K562 (cell line): ENCODE data around the gene DTNBP1. TPM values are rescaled to one million over a fixed set of nuclear protein-coding genes. Genes with fewer than 3 reads are reported as not detected.
A peak's percentile ranks its signal among the peaks of the same experiment; 100 is the strongest.

Source experiments
- CBX3 ChIP-seq, 2 experiments: IDR thresholded peaks; 1 replicate in 1 of 2; 2 replicates in 1 of 2; pipeline ENCODE4 v1.6.1; 2012; ENCODE audit warnings: inconsistent platforms in 2 of 2, low read length in 2 of 2, borderline replicate concordance in 1 of 2, control low read depth in 1 of 2
- CC2D1A ChIP-seq: fragments of 450-650 bp; IDR thresholded peaks from 2 replicates; pipeline ENCODE4 v1.6.1; 2017; ENCODE audit warnings: mild to moderate bottlenecking
- CEBPG ChIP-seq, 3 experiments: fragments of 200-800 bp in 1 of 3; sonication (Bioruptor generic) in 1 of 3; sonication (generic) in 1 of 3; formaldehyde crosslinking in 1 of 3; IDR thresholded peaks in 2 of 3; conservative IDR thresholded peaks in 1 of 3; 2 replicates each; pipeline versions ENCODE4 v1.6.1 to v1.8.0; 2016 to 2022; ENCODE audit warnings: missing compliant biosample characterization in 2 of 3, missing genetic modification characterization in 2 of 3, mild to moderate bottlenecking in 1 of 3, missing genetic modification reagents in 1 of 3
- CHD4 ChIP-seq: fragments of 200-600 bp; sonication (generic); IDR thresholded peaks from 3 replicates; pipeline ENCODE4 v1.6.1; 2012; ENCODE audit warnings: low read depth, mild to moderate bottlenecking, mixed read lengths, low read length, inconsistent platforms; ENCODE audit not compliant: insufficient read depth, insufficient replicate concordance, poor library complexity, severe bottlenecking
- FOXJ2 ChIP-seq: fragments of 200-800 bp; sonication (Bioruptor generic); IDR thresholded peaks from 2 replicates; pipeline ENCODE4 v1.6.1; 2016; ENCODE audit warnings: missing genetic modification characterization, missing compliant biosample characterization
- GABPB1 ChIP-seq: sonication (generic); formaldehyde crosslinking; IDR thresholded peaks from 2 replicates; pipeline ENCODE4 v1.8.0; 2022; ENCODE audit warnings: mild to moderate bottlenecking, missing genetic modification reagents
- IRF2 ChIP-seq: sonication (generic); formaldehyde crosslinking; IDR thresholded peaks from 2 replicates; pipeline ENCODE4 v1.8.1; 2022; ENCODE audit warnings: mild to moderate bottlenecking, missing genetic modification reagents
- KDM2B ChIP-seq: fragments of 250-450 bp; sonication (Bioruptor Pico); IDR thresholded peaks from 2 replicates; pipeline ENCODE4 v1.8.0; 2021; ENCODE audit warnings: mild to moderate bottlenecking, moderate library complexity
- KLF6 ChIP-seq: fragments of 250-450 bp; sonication (Bioruptor Pico); IDR thresholded peaks from 2 replicates; pipeline ENCODE4 v1.4.0; 2020; ENCODE audit warnings: mild to moderate bottlenecking, moderate library complexity, borderline replicate concordance
- PHB2 ChIP-seq: fragments of 450-650 bp; IDR thresholded peaks from 2 replicates; pipeline ENCODE4 v1.6.1; 2017; ENCODE audit warnings: low read depth
- RFX5 ChIP-seq: IDR thresholded peaks from 2 replicates; pipeline ENCODE4 v1.6.1; 2011; ENCODE audit warnings: low read depth, mild to moderate bottlenecking, improper control_type of control experiment, low read length
- SETDB1 ChIP-seq: IDR thresholded peaks from one replicate; pipeline ENCODE4 v1.6.1; 2012; ENCODE audit warnings: low read length, control low read depth, inconsistent platforms
- SMARCE1 ChIP-seq: fragments of 450-650 bp; IDR thresholded peaks from 2 replicates; pipeline ENCODE4 v1.7.1; 2016; ENCODE audit warnings: mild to moderate bottlenecking
- TCF7L2 ChIP-seq: fragments of 150-350 bp; IDR thresholded peaks from 2 replicates; pipeline ENCODE4 v1.6.1; 2016; ENCODE audit warnings: low read depth, mild to moderate bottlenecking, low read length, moderate library complexity
- YY1 ChIP-seq, 3 experiments: IDR thresholded peaks; 2 replicates each; pipeline ENCODE4 v1.6.1; 2011; ENCODE audit warnings: low read length in 2 of 3, mild to moderate bottlenecking in 2 of 3, moderate library complexity in 2 of 3, borderline replicate concordance in 1 of 3, control low read depth in 1 of 3, low read depth in 1 of 3; ENCODE audit not compliant: insufficient read depth in 3 of 3, insufficient replicate concordance in 2 of 3, control insufficient read depth in 1 of 3, insufficient read length in 1 of 3; ENCODE audit errors: extremely low read depth in 1 of 3
- ZNF133 ChIP-seq: fragments of 250-450 bp; sonication (Bioruptor Pico); IDR thresholded peaks from 2 replicates; pipeline ENCODE4 v1.4.0; 2020; ENCODE audit warnings: mild to moderate bottlenecking
- ZNF146 ChIP-seq: IDR thresholded peaks from one replicate; pipeline ENCODE4 v1.6.1; 2018; ENCODE audit warnings: missing compliant biosample characterization; ENCODE audit not compliant: unreplicated experiment
- ZNF184 ChIP-seq: sonication (generic); formaldehyde crosslinking; IDR thresholded peaks from 2 replicates; pipeline ENCODE4 v1.5.0; 2020; ENCODE audit warnings: missing genetic modification reagents
- ZNF668 ChIP-seq: fragments of 250-450 bp; sonication (Bioruptor Pico); IDR thresholded peaks from 2 replicates; pipeline ENCODE4 v1.8.0; 2022; ENCODE audit warnings: mild to moderate bottlenecking, inconsistent platforms
- polyA plus RNA-seq, 8 experiments: library from polyadenylated mRNA; depleted of rRNA in 4 of 8; stranded (reverse) in 5 of 8; unstranded in 3 of 8; fragments of >200 nt; fragmentation: Nextera tagmentation in 2 of 8; fragmentation: Illumina TruSeq in 1 of 8; extraction: Ambion mirVana in 2 of 8; extraction: Trizol in 1 of 8; gene quantifications; 2 replicates each; pipeline versions ENCODE4 v1.2.1 to v1.2.3, GENCODE V29; 2011 to 2014; ENCODE audit warnings: inconsistent platforms in 1 of 8, missing spikeins in 1 of 8
- total RNA-seq, 7 experiments: library from RNA; depleted of rRNA in 6 of 7; stranded (reverse); fragments of >200 nt in 6 of 7; fragmentation: Illumina TruSeq in 2 of 7; extraction: Trizol in 2 of 7; gene quantifications; 2 replicates each; pipeline versions ENCODE4 v1.2.1 to v1.2.3, GENCODE V29; 2011 to 2021; ENCODE audit warnings: low replicate concordance in 1 of 7
- TF ChIP-seq, protein P1 (sequence below): sonication (generic); formaldehyde crosslinking; IDR thresholded peaks from 2 replicates; pipeline ENCODE4 v1.8.0; 2023; ENCODE audit warnings: missing genetic modification reagents, mild to moderate bottlenecking, borderline replicate concordance
- TF ChIP-seq, protein P2 (sequence below): fragments of 450-650 bp; IDR thresholded peaks from 2 replicates; pipeline ENCODE4 v1.7.0; 2016; ENCODE audit warnings: borderline replicate concordance

DTNBP1 gene
- total and polyA plus RNA-seq, 9 of the 15 experiments (the other 6 are each of a cell fraction or from before 2014, with no cell fraction given) = 16.7 to 54.5 (median 21.4) TPM

DNA sequence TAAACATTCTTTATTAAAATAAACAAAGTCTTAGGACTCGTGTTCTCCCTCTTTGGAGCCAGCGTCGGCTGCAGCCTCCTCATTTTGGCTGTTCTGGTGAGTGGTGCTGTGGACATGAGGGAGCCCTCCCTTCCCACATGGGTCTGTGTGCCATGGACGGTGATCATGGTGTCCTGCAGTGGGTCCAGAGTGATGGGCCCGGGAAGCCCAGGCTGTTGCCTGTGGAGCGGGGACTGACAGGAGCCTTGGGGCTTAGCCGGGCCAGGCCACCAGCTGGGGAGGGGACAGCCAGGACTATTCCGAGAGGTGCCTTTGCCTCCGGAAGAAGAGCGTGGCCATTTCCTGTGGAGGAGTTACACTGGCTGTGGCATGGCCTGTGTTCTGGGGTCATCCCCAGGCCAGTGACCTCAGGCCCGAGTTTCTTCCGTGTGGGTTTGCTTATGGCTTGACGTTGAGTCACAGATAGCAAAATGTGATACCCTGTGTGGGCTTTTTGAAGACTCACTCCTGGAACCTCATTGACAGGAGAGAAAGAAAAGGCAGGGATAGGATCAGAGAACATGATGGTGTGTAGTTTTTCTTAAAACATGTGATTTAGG is 153.4 kb downstream of the DTNBP1 start (continued):
- TF ChIP-seq GABPB1 (CRISPR knock-in tag) (peak; percentile 69; the same call in 1 of the 2 replicates), KLF6 (CRISPR knock-in tag) (no peak), YY1 (IDR thresholded peaks at IDR 0.05; ENCODE audit: borderline replicate concordance in 1 of 3, control insufficient read depth in 1 of 3, extremely low read depth in 1 of 3, insufficient read depth in 3 of 3, insufficient read length in 1 of 3, insufficient replicate concordance in 2 of 3, low read depth in 1 of 3, low read length in 2 of 3) (peak in 2 of 3 experiments; percentile 53 to 79), RFX5 (no peak), CHD4 (no peak), PHB2 (no peak), ZNF184 (CRISPR knock-in tag) (no peak), CC2D1A (no peak), ZNF146 (no peak), CEBPG (CRISPR knock-in tag; IDR thresholded peaks at IDR 0.05) (no peak), CEBPG (tag; conservative IDR thresholded peaks at IDR 0.05 in 1 of 2, IDR thresholded peaks at IDR 0.05 in 1 of 2) (no peak), KDM2B (no peak), SETDB1 (no peak), IRF2 (CRISPR knock-in tag) (no peak), CBX3 (IDR thresholded peaks at IDR 0.05; ENCODE audit: borderline replicate concordance in 1 of 2, low read length in 2 of 2) (peak in 1 of 2 experiments; percentile 48; a peak in 1 of 3 replicates), FOXJ2 (no peak), ZNF668 (CRISPR knock-in tag) (no peak), SMARCE1 (peak; percentile 90), TCF7L2 (no peak), ZNF133 (CRISPR knock-in tag) (no peak)
- TF ChIP-seq, protein P1, sequence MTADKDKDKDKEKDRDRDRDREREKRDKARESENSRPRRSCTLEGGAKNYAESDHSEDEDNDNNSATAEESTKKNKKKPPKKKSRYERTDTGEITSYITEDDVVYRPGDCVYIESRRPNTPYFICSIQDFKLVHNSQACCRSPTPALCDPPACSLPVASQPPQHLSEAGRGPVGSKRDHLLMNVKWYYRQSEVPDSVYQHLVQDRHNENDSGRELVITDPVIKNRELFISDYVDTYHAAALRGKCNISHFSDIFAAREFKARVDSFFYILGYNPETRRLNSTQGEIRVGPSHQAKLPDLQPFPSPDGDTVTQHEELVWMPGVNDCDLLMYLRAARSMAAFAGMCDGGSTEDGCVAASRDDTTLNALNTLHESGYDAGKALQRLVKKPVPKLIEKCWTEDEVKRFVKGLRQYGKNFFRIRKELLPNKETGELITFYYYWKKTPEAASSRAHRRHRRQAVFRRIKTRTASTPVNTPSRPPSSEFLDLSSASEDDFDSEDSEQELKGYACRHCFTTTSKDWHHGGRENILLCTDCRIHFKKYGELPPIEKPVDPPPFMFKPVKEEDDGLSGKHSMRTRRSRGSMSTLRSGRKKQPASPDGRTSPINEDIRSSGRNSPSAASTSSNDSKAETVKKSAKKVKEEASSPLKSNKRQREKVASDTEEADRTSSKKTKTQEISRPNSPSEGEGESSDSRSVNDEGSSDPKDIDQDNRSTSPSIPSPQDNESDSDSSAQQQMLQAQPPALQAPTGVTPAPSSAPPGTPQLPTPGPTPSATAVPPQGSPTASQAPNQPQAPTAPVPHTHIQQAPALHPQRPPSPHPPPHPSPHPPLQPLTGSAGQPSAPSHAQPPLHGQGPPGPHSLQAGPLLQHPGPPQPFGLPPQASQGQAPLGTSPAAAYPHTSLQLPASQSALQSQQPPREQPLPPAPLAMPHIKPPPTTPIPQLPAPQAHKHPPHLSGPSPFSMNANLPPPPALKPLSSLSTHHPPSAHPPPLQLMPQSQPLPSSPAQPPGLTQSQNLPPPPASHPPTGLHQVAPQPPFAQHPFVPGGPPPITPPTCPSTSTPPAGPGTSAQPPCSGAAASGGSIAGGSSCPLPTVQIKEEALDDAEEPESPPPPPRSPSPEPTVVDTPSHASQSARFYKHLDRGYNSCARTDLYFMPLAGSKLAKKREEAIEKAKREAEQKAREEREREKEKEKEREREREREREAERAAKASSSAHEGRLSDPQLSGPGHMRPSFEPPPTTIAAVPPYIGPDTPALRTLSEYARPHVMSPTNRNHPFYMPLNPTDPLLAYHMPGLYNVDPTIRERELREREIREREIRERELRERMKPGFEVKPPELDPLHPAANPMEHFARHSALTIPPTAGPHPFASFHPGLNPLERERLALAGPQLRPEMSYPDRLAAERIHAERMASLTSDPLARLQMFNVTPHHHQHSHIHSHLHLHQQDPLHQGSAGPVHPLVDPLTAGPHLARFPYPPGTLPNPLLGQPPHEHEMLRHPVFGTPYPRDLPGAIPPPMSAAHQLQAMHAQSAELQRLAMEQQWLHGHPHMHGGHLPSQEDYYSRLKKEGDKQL (CRISPR knock-in tag) = no peak
- TF ChIP-seq, protein P2, sequence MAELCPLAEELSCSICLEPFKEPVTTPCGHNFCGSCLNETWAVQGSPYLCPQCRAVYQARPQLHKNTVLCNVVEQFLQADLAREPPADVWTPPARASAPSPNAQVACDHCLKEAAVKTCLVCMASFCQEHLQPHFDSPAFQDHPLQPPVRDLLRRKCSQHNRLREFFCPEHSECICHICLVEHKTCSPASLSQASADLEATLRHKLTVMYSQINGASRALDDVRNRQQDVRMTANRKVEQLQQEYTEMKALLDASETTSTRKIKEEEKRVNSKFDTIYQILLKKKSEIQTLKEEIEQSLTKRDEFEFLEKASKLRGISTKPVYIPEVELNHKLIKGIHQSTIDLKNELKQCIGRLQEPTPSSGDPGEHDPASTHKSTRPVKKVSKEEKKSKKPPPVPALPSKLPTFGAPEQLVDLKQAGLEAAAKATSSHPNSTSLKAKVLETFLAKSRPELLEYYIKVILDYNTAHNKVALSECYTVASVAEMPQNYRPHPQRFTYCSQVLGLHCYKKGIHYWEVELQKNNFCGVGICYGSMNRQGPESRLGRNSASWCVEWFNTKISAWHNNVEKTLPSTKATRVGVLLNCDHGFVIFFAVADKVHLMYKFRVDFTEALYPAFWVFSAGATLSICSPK = no peak
